Measurements from ENCODE around the gene BTBD9.

DNA sequence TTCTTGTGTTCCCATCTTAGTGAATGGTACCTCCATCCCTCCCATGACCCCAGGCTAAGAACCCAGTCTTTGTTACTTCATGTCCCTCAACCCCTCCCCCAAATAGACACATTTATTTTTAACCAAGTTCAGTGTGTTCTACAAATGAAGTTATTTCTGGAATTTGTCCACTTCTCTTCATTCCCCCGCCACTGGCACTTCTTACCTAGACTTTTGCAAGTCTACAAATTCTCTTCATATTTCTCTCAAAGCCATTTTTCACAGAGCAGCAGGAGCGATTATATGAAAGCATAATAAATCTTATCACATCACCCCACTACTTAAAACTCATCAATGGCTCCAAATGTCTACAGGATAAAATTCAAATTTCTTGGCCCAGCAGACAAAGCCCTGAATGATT lies 131.4 kb downstream of the BTBD9 start:
- TF ChIP-seq EZH2 (IDR thresholded peaks at IDR 0.05; ENCODE audit: insufficient read depth, poor library complexity, severe bottlenecking) (no peak), EZH2phosphoT487 (IDR thresholded peaks at IDR 0.05; ENCODE audit: insufficient read depth, low read depth) (no peak)

Measured in GM23248 (cell line).